ENCODE measurements around the gene KRT77. TPM values are rescaled to one million over a fixed set of nuclear protein-coding genes. Genes with fewer than 3 reads are reported as not detected.

The KRT77 gene
- polyA plus RNA-seq, 3 donors from 2014 or later, result not detected

DNA sequence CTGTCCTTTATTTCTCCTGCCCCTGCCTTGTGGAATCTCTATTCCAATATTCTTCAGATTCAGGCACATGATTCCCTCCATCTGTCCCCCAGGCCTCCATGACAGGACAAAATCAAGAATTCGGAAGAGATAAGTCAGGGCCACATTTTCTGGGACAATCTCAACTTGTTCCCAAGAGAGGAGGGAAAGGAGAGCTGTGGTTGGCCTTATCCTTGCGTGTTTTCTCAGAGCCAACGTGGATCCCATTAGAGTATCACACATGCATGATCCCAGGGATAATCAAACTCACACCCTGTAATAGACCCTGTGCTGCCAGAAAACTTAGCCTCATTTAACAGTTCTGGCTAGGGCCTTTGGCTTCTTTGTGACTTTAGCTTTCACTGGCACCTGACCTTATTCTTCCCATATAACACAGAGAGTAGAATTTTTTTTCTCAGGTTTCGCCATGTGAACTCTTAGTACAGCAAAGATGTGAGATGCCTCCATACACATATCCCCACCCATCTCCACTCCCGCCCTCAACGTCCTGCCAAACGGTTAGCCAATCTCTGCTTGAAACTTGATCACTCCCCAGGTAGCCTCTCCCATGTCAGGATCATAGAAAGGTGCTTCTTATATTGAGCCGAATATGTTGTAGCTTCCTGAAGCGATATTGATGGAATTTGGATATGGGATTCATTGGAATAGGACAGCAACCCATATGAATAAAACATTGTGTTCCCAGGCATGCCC is 16.4 kb downstream of the KRT77 start:
- Mint-ChIP-seq H3K27ac (peak overlapping the region in 3 of 6 donors; percentile 50 to 76 (median 68)), H3K4me1 (peaks cover 45 to 52% of the 10 kb centered on the region in 2 donors), H3K36me3 (no peaks in the 10 kb centered on the region), H3K27me3 (ENCODE audit: low read depth in 3 of 3) (peaks cover 11 to 16% (median 12%) of the 10 kb centered on the region in 3 donors), H3K4me3 (peak overlapping the region in 3 of 5 donors; percentile 55 to 69 (median 62)), H3K9me3 (no peaks in the 10 kb centered on the region)
- DNase-seq, result no peak

DNA sequence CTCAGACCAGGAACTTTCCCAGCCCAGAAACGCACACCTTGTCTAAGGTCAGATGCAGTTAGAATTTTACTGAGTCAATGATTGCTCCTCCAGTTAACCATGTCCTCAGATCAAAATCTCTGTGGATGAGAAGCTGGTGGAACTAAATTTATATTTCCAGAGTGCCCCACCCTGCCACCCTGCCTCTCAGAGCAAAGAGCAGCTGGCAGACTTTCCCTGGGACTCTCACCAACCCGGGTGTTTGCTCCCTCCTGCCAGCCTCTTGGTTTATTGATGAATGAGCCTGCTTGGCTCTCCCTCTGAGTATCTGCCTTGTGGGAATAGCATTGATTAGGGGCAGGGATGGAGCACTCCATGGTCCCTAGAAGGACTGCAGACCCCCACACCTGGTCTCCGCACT is 17.3 kb downstream of the KRT77 start:
- Mint-ChIP-seq H3K4me3 (no peak overlapping the region), H3K27ac (peak overlapping the region in 1 of 6 donors; percentile 76), H3K27me3 (ENCODE audit: low read depth in 3 of 3) (peaks cover 11 to 13% (median 12%) of the 10 kb centered on the region in 3 donors), H3K4me1 (peaks cover 47 to 52% of the 10 kb centered on the region in 2 donors), H3K9me3 (no peaks in the 10 kb centered on the region), H3K36me3 (no peaks in the 10 kb centered on the region)
- DNase-seq, result no peak

GRCh38 chr12:52685406-52685890 is 17.9 kb downstream of the KRT77 start:
- Mint-ChIP-seq H3K9me3 (no peaks in the 10 kb centered on the region), H3K27me3 (ENCODE audit: low read depth in 3 of 3) (peaks cover 7 to 15% (median 12%) of the 10 kb centered on the region in 3 donors), H3K4me3 (no peak overlapping the region), H3K4me1 (peaks cover 46 to 52% of the 10 kb centered on the region in 2 donors), H3K36me3 (no peaks in the 10 kb centered on the region), H3K27ac (peak overlapping the region in 1 of 6 donors; percentile 32)
- DNase-seq, result no peak

GRCh38 chr12:52684431-52684830 is 18.9 kb downstream of the KRT77 start:
- peak overlapping the region in 3 of 6 donors; percentile 28 to 69 (median 68) for H3K27ac Mint-ChIP-seq
- DNase-seq, result no peak
- H3K4me1 Mint-ChIP-seq, result peaks cover 47% of the 10 kb centered on the region in 2 donors
- H3K9me3 Mint-ChIP-seq, result no peaks in the 10 kb centered on the region
- no peak overlapping the region for H3K4me3 Mint-ChIP-seq
- peaks cover 12 to 15% (median 14%) of the 10 kb centered on the region in 3 donors for H3K27me3 Mint-ChIP-seq (ENCODE audit: low read depth in 3 of 3)
- no peaks in the 10 kb centered on the region for H3K36me3 Mint-ChIP-seq

- H3K4me1 Mint-ChIP-seq, result peaks cover 46 to 47% of the 10 kb centered on the region in 2 donors
- no peaks in the 10 kb centered on the region for H3K9me3 Mint-ChIP-seq
- H3K27ac Mint-ChIP-seq, result peak overlapping the region in 4 of 6 donors; percentile 51 to 84 (median 74)
- H3K36me3 Mint-ChIP-seq, result no peaks in the 10 kb centered on the region
- no peak overlapping the region for H3K4me3 Mint-ChIP-seq
- DNase-seq, result no peak
- H3K27me3 Mint-ChIP-seq (ENCODE audit: low read depth in 3 of 3), result peaks cover 12 to 16% (median 14%) of the 10 kb centered on the region in 3 donors
Measured at GRCh38 chr12:52683575-52684300, 19.6 kb downstream of the KRT77 start.

DNA sequence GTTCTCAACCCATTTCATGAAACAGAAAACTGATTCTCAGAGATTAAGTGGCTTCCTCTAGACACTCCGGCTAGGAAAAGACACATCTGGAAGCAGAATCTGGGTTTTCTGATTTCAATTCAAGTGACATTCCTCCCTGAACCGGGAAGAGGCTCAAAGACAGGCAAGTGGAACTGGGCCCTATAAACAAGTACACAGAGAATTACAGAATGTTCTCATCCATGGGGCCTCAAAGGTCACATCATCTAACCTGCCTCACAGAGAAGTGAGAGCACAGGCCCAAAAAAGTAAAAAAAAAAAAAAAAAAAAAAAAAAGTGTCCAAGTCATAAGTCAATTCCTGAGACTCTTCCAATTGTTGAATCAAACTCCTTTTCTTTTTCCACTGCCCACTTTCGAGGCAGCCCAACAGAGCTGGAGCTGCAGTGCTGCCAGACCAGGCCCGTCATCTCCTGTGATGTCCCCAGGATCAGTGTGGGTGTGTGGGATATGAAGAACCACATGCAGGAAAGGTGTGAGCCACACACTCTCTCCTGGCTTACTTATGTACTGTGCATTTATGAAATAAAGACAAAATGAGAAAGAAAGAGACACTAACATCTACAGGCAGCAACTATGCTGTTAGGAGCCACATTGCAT is 20.3 kb downstream of the KRT77 start:
- H3K36me3 Mint-ChIP-seq, result no peaks in the 10 kb centered on the region
- no peak for DNase-seq
- peak overlapping the region in 4 of 6 donors; percentile 56 to 84 (median 74) for H3K27ac Mint-ChIP-seq
- H3K4me3 Mint-ChIP-seq, result no peak overlapping the region
- no peaks in the 10 kb centered on the region for H3K9me3 Mint-ChIP-seq
- H3K27me3 Mint-ChIP-seq (ENCODE audit: low read depth in 3 of 3), result peaks cover 8 to 18% (median 12%) of the 10 kb centered on the region in 3 donors
- H3K4me1 Mint-ChIP-seq, result peaks cover 39 to 45% of the 10 kb centered on the region in 2 donors

GRCh38 chr12:52682381-52682660 is 21.0 kb downstream of the KRT77 start:
- no peak for DNase-seq
- peaks cover 32 to 38% of the 10 kb centered on the region in 2 donors for H3K4me1 Mint-ChIP-seq
- peak overlapping the region in 4 of 6 donors; percentile 5 to 85 (median 66) for H3K27ac Mint-ChIP-seq
- H3K9me3 Mint-ChIP-seq, result no peaks in the 10 kb centered on the region
- H3K36me3 Mint-ChIP-seq, result no peaks in the 10 kb centered on the region
- H3K27me3 Mint-ChIP-seq (ENCODE audit: low read depth in 3 of 3), result peaks cover 10 to 18% (median 11%) of the 10 kb centered on the region in 3 donors
- peak overlapping the region in 1 of 5 donors; percentile 15 for H3K4me3 Mint-ChIP-seq

DNA sequence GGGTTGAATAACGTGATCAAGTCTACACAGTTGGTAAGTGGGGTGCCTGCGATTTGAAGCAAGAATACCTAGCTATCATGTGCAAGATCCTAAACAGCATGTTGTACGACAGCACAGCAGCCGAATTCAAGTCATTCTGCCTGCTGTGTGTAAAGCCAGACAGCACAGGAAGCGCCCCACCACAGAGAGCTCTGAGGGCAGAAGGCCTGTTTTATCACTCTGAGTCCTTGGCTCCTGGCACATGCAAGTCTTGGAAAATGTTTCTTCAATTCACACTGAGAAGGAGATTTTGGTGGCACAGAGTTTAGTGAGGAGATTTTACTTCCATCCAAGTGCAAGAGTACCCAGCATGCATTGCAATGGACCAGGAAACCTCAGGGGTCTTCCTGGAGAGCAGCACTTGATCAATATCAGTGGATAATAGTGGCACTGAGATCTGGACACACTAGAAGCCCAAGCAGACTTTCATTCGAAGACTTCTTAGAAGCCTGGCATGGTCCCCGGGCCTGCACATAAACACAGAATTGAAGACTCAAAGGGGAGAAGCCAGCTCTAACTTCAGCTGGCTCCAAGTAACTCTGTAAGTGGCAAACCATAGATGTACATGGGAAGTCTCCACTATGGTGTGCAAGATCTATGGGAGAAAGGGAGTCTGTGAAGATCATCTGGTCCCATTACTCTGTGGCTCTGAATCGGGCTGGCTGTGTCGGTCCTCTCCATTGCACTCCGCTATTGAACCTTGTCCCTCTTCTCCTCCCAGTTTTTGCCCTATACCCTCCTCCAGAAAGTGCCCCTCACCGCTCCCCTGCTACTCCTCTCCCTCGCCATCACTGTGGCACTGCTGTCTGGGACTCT is 21.6 kb downstream of the KRT77 start:
- no peaks in the 10 kb centered on the region for H3K36me3 Mint-ChIP-seq
- peaks cover 26 to 32% of the 10 kb centered on the region in 2 donors for H3K4me1 Mint-ChIP-seq
- H3K27ac Mint-ChIP-seq, result peak overlapping the region; percentile 5 to 85 (median 66)
- DNase-seq, result peak; percentile 42 to 60 (median 55)
- peaks cover 10 to 18% (median 11%) of the 10 kb centered on the region in 3 donors for H3K27me3 Mint-ChIP-seq (ENCODE audit: low read depth in 3 of 3)
- H3K9me3 Mint-ChIP-seq, result no peaks in the 10 kb centered on the region
- peak overlapping the region in 2 of 5 donors; percentile 15 to 55 for H3K4me3 Mint-ChIP-seq

DNA sequence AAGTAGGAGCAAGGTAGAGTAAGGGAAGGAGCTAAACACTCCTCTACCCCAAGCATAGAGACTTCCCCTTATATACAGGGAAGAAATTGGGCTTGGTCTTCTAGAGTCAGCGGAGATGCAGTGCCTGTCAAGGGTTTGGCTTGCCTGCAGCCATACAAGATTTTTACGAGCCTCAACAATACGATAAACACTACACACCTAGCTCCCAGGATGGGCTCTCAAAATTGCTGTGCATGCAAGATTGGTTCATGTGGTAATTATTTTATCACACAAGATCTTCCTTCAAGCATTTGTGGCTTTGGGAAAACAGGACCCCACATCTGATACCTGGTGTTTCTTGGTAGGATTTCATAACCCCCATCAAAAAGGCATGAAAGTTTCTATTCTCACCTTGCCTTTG is 23.0 kb downstream of the KRT77 start, which contains the start of gene KRT1:
TSS of gene KRT1 (minus strand) at position 45 of the 400 bp plus-strand sequence. CDS start 59 bp downstream, outside the sequence.
- no peak for DNase-seq
- peaks cover 24 to 29% of the 10 kb centered on the region in 2 donors for H3K4me1 Mint-ChIP-seq
- H3K4me3 Mint-ChIP-seq, result peak within 1 kb of the TSS in 3 of 5 donors; percentile 4 to 55 (median 15)
- H3K36me3 Mint-ChIP-seq, result no peaks in the 10 kb centered on the region
- peak within 1 kb of the TSS in 5 of 6 donors; percentile 55 to 85 (median 75) for H3K27ac Mint-ChIP-seq
- no peaks in the 10 kb centered on the region for H3K9me3 Mint-ChIP-seq
- H3K27me3 Mint-ChIP-seq (ENCODE audit: low read depth in 3 of 3), result peaks cover 12 to 20% (median 16%) of the 10 kb centered on the region in 3 donors

DNA sequence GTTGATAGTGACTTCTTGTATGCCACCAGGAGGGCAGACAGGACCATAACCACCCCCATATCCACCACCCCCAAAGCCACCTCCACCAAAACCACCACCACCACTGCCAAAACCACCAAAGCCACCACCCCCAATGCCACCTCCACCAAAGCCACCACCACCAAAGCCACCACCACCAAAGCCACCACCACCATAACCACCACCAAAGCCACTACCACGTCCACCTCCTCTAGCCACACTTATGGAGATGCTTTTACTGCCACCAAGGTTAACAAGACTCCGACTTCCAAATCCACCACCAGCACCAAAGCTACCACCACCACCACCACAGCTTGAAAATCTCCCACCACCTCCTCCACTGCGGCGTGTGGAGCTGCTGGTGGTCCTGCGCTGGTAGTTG is 23.4 kb downstream of the KRT77 start:
- Mint-ChIP-seq H3K9me3 (no peaks in the 10 kb centered on the region), H3K4me1 (peaks cover 24 to 29% of the 10 kb centered on the region in 2 donors), H3K36me3 (no peaks in the 10 kb centered on the region), H3K27me3 (ENCODE audit: low read depth in 3 of 3) (peaks cover 12 to 20% (median 17%) of the 10 kb centered on the region in 3 donors), H3K27ac (peak overlapping the region in 1 of 6 donors; percentile 36), H3K4me3 (peak overlapping the region in 1 of 5 donors; percentile 4)
- no peak for DNase-seq

- Mint-ChIP-seq H3K36me3 (no peaks in the 10 kb centered on the region), H3K4me3 (no peak overlapping the region), H3K27me3 (ENCODE audit: low read depth in 3 of 3) (peaks cover 11 to 16% (median 15%) of the 10 kb centered on the region in 3 donors), H3K27ac (no peak overlapping the region), H3K9me3 (no peaks in the 10 kb centered on the region), H3K4me1 (peaks cover 24 to 34% of the 10 kb centered on the region in 2 donors)
- DNase-seq, result no peak
Measured at GRCh38 chr12:52677671-52678070, 25.7 kb downstream of the KRT77 start.

DNA sequence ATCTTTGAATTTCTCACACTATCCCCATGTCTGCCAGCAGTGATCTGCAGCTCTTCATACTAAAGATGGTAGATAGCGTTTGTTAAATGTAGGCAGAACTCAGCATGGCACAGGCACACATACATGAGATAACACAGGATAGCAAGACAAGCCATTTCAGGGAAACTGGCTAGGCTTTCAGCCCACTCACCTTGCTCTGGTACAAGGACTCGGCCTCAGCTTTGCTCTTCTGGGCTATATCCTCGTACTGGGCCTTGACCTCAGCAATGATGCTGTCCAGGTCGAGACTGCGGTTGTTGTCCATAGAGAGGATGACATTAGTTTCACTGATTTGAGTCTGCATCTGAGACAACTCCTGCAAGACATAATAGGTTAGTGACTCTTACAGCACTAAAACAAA is 26.2 kb downstream of the KRT77 start:
- Mint-ChIP-seq H3K27ac (peak overlapping the region in 1 of 6 donors; percentile 2), H3K4me1 (peaks cover 21 to 31% of the 10 kb centered on the region in 2 donors), H3K36me3 (no peaks in the 10 kb centered on the region), H3K27me3 (ENCODE audit: low read depth in 3 of 3) (peaks cover 11 to 15% (median 15%) of the 10 kb centered on the region in 3 donors), H3K4me3 (no peak overlapping the region), H3K9me3 (no peaks in the 10 kb centered on the region)
- no peak for DNase-seq

- no peaks in the 10 kb centered on the region for H3K36me3 Mint-ChIP-seq
- no peak for DNase-seq
- H3K4me1 Mint-ChIP-seq, result peaks cover 11 to 21% of the 10 kb centered on the region in 2 donors
- peaks cover 11 to 13% (median 12%) of the 10 kb centered on the region in 3 donors for H3K27me3 Mint-ChIP-seq (ENCODE audit: low read depth in 3 of 3)
- H3K9me3 Mint-ChIP-seq, result no peaks in the 10 kb centered on the region
- peak overlapping the region in 1 of 6 donors; percentile 20 for H3K27ac Mint-ChIP-seq
- H3K4me3 Mint-ChIP-seq, result no peak overlapping the region
Measured at GRCh38 chr12:52676163-52676562, 27.2 kb downstream of the KRT77 start.
